ENCODE data around the gene HPSE. TPM values are rescaled to one million over a fixed set of nuclear protein-coding genes. Genes with fewer than 3 reads are reported as not detected.
"Not testable (repeated sequence)": the region's sequence is repeated elsewhere in the genome, so short reads cannot be mapped to it uniquely, and the experiment has no call there.

HPSE gene
- total RNA-seq, 1 donor from 2014 or later, result 5.7 TPM

DNA sequence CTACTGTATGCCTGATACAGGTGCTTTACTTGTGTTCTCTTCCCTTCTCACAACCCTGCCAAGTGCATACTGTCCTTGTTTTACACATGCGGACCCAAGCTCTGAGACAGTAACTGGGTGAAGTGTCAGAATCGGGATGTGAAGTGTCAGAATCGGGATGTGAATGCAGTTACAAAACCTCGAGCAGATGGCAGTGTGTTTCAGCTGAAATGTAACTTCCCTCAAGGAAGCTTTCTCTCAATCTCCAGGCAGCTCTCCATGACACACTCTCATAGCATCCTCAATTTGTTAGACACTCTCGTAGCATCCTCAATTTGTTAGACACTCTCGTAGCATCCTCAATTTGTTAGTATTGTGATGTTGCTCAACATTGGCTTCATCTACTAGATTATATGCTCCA, 1.1 kb upstream of the HPSE start:
- no peak for DNase-seq (ENCODE audit: low read depth, low spot score)

DNA sequence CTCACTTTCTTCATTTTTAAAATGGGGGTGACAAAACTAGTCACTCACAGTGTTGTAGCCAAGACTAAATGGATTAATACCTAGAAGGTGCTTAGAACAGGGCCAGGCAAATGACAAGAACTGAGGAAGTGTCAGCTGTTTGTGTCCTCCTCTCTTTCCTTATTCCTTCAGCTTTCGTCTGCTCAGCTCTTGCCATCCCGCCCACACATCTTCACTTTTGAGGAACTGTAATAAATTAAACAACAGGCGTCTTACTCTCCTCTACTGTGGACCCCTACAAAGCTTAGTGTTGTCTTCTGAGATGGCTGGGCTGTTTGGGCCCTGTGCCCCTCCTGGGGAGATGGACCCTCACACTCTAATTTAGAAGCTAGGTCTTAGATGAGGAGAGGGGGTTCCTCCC, 2.7 kb downstream of the HPSE start:
- no peak for DNase-seq (ENCODE audit: low read depth, low spot score)

DNA sequence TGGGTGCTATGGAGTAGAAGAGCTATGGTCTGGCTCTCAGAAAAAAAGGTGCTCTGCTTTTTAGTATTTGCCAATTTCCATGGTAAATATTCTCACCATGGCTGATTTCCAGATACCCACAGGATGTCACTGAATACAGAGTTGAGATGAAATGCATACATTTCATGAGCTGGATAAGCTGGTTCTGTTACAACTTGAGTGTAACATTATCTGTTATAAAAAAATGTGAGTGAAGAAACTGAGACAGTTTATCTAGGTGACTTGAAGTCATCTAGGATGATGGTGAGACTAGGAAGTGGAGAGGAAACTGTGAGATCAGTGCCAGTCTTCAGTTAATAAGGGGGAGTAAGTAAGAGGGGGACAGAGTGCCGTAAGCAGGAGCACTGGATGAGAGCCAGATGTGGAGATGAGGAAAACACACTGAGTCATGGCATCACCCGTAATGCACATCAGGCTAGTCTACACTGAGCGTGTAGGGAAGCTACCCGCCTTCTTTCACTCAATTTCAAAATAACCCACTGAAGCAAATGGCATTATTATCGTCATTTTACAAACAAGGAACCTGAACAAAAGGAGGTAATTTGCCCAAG, 5.0 kb downstream of the HPSE start:
- peak; percentile 39 for DNase-seq (ENCODE audit: low read depth, low spot score)

DNA sequence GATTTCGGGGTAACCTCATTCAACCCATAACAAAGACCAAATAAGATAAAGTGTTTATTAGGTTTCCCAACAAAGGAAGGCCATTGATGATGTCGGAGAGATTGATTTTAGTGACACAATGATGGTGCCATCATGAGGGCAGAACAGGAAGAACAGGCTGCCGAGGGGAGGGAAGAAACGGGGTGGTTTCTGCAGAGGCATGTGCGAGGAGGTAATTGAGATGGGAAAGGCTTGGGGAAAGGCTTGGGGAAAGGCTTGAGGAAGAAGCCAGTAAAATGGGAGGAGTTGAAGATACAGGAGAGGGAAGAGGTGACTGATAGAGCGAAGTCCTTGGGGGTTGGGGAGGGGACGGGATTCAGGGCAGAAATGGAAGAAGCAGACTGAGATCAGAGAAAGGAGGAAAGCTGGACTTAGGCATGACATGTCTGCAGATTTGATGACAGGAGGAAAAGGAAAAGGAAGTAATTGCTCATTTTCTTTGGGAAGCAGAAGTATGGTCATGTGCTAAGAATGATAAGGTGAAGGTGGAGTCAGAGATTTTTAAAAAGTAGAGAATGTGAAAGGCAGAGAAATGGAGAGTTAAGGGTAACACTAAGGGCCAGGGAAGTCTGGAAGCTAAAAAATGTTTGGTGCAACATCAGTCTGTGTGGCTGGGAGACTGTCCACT, 6.0 kb downstream of the HPSE start:
- DNase-seq (ENCODE audit: low read depth, low spot score), result no peak

DNA sequence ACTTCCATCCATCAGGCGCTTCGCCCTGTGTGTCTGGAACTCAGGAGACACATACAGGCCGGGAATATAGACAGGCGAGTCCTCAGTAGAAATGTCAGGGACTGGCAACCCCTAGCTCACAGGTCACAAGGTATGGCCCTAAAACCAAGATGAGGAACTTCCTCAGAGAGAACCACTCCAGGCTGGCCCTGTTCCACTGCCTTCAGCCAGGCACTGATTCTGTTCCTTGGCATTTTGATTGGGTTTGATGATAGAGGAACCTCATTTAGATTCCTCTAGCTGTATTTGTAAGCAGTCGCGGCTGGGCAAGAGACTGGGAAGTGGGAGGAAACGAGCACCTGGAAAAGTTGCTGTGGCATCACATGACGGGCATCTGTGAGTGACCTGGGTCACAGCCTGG, 8.1 kb downstream of the HPSE start:
- no peak for DNase-seq (ENCODE audit: low read depth, low spot score)

DNA sequence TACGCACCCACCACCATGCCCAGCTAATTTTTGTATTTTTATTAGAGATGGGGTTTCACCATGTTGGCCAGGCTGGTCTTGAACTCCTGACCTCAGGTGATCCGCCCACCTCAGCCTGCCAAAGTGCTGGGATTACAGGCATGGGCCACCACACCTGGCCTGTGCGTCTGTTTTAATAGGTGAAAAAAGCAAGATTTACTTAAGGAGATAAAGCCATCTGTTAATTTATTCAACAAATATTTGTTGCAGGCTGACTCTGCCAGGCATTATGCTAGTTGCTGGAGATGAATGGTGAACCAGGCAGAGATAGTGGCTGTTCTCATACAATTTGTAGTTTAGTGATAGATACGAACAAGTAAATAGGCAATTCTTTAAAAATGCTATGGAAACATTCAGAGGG, 9.3 kb downstream of the HPSE start:
- DNase-seq (ENCODE audit: low read depth, low spot score), result not testable (repeated sequence)

DNA sequence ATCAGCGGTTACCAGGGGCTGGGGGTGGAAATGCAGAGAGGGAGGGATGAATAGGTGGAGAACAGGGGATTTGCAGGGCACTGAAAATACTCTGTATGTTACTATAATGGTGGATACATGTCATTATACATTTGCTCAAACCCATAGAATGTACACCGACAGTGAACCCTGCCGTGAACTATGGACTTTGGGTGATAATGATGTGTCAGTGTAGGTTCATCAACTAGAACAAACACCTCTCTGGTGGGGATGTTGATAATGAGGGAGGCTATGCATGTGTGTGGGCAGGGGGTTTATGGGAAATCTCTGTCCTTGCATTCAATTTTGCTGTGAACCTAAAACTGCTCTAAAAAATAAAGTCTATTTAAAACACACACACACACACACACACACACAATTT, 11.5 kb downstream of the HPSE start:
- no peak for DNase-seq (ENCODE audit: low read depth, low spot score)

DNA sequence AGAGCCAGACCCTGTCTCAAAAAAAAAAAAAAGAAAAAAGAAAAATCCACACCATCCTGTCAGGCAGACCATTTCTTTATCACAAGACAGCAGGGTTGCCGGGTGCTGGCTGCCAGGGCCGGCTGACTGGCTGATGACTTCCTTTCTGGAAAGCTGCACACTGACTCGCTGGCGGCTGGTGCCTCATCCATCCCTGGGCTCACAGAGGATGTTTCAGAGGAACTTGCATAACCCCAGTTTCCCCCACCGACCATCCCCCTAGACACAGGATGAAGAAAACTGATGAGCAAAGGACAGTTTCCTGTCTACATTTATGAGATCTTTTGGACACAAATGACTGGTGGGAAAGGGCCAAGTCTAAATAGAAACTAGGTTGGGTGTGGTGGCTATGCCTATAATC, 14.1 kb downstream of the HPSE start:
- DNase-seq (ENCODE audit: low read depth, low spot score), result peak; percentile 78

DNA sequence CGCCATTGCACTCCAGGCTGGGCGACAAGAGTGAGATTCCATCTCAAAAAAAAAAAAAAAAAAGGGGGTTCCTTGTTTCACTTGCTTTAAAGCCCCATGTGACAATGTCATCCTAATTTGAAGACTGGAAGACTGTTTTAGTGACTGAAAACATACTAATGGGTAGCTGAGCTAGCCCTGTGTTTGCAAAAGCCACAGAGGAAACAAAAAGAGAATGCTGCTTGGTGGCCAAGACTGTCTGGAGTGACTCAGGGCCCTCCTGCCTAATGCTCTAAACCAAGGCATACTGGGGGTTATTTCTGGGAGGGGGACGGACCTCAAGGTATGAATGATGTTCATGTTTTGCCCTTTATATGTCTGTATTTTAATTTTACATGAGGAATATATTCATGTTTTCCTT, 16.0 kb downstream of the HPSE start:
- no peak for DNase-seq (ENCODE audit: low read depth, low spot score)

DNA sequence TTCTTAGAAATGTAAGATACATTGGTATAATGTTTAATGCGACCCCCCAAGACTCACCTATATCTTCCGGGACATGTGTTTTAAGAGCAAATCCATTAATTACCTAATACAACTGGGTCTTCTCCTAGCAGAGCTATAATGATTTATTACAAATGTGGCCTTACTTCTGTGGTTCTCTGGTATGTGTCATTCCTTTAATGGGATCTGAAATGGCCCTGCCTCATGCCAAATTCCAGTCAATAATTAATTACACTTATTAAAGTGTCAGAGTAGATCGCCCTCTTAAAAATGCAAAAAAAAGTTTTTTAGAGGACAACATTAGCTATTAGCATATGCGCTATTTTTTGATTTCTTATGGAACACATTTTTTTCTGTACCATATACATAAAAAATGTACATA, 17.0 kb downstream of the HPSE start:
- DNase-seq (ENCODE audit: low read depth, low spot score), result no peak

DNA sequence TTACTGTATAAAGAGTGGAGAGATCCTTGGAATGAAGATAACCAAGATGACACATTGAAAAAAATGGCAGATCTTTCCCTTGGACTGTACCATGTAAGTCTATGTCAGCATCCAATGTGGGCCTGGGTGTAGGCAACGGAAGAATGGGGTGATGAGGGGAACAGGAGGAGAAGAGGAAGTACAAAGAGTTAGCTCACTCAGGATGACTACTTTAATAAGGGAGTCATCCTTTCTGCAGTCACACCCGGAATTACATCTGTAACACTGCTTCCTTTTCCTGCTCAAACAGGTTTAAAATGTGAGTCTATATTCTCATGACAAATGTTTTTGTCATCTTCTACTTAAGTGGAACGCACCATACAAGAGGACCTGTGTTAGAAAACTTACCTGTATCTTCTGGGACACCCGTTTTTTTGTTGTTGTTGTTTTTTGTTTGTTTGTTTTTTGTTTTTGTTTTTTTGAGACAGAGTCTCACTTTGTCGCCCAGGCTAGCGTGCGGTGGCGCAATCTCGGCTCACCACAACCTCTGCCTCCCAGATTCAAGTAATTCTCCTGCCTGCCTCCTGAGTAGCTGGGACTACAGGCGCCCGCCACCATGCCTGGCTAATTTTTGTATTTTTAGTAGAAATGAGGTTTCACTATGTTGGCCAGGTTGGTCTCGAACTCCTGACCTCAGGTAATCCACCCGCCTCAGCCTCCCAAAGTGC, 18.0 kb downstream of the HPSE start:
- no peak for DNase-seq (ENCODE audit: low read depth, low spot score)

DNA sequence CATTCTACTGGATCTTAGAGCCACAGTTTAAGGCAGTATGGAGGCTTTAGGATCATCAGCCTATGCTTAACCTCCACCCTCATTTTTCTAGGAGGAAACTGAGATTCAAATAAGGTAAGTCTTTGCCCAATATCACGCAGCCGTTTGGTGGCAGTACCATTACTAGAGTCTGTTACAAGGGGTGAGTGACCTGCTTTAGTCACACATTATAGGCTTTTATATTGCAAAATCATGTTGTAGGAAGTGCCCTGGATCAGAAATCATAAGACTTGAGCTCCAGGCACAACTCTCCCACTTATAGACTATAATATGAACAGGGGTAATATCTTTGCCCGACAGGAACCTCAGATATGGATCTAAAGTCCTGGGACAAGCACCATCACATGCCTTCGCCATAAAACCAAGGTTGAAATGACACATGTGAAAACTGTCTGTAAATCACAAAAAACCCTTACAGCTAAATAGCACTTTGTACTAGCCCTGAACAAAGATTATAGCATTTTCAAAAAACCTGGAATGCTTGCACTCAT, 19.2 kb downstream of the HPSE start:
- no peak for DNase-seq (ENCODE audit: low read depth, low spot score)

DNA sequence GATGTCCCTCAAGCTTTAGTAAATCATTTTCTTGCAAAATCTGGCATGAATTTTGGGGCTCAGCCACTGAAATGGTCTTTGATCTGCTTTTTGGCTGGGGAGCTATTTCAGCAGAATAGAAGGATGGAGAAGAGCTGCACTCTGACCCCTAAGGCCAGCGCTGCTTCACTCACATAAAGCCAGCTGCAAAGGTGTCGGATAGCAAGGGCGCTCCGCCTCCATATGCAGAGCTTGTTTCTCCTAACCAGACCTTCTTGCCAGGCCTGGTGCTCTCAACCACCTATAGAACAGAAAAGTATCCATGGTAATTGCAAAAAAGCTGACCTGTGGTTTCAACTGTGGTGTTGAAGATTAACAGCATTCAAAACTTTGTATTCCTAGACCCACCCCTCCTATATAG, 26.0 kb downstream of the HPSE start:
- no peak for DNase-seq (ENCODE audit: low read depth, low spot score)

DNA sequence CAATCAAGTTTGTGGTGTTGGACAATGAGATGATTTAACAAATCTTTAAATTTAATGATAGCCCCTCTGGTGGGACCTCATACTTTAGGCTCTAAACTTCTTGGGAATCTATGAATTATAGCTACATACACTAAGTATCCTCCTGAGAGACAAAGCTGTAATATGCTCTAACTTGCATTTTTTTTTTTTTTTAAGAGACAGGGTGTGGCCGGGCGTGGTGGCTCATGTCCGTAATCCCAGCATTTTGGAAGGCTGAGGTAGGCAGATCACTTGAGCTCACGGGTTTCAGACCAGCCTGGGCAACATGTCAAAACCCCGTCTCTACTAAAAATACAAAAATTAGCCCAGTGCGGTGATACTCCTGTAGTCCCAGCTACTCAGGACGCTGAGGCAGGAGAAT, 26.7 kb downstream of the HPSE start:
- DNase-seq (ENCODE audit: low read depth, low spot score), result no peak

DNA sequence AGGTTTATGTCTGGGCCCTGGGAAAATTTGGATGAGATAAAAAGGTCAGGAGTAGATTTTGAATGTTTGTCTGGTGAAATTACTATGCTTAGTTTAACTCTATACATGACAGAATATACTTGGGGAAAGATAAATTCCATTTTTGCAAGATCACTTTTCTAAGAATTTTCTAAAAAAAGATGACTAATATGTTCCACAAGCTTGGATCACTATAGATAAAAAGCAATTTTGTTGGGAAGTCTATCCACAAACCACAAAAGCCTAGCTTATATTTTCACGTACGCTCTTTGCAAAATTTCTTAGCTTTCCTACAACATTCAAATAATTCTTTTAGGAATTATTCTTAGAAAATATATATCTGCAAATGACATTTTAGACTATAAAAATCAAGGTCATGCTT, 29.5 kb downstream of the HPSE start:
- no peak for DNase-seq (ENCODE audit: low read depth, low spot score)

DNA sequence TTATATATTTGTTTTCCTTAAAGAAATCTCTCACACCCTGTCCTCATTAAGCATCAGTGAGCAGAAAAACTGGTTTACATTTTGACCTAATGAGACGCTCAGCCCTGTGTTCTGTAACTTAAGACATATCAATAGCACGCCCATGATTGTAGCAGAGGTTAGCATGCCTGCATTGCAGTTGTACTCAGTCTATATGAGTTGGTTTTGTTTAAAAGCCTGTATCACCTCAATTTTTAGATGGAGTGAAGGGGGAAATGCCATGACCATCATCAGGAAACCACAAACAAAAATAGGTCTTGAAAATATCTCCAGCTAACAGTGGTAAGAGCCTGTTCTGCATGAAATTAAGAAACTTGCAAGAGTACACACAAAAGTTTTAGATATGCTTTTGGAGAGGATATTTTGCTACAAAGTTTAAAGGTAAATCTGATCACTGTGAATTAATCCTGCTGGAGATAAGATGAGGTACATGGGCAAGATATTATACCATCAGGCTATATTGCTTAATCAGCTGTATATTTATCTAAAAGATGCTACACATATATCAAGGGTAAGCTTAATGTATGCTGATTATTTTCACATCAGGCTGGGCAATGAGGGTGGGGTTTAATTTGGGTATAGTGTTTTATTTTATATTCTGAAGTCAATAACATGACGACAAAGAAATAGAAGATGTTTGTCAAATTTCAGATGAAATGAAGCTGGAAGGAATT, 36.9 kb downstream of the HPSE start:
- DNase-seq (ENCODE audit: low read depth, low spot score), result no peak

DNA sequence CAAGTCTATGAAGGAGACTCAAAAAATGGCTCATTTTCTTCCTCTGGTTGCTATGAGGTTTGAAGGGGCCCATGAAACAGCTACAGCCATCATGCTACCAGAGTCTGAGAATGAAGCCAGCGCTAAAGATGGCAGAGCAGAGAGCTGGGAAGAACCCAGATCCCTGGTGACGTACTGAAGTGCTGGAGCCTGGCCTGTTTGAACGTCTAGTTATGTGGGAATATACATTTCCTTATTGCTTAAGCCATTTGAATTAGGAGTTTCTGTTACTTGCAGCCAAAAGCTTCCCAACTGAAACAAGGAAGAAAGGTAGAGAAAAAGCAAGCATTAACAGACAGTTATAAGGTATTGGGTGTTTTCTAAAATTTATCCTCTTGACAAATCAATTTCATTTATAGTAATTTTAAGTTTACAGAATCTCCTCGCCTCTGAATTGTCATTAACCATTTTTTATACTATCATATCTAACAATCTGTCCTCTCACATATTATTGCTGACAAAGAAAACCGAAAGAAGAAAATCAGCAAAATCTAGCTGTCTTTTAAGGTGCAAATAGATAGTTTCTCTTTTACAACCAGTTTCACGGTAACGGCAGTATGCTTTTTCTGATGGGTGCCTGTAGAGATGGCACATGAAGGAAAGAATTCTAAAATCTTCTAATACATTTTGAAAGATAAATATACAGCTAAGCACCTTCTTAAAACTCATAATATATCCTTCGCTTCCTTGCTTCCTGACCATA, 41.2 kb downstream of the HPSE start:
- no peak for DNase-seq (ENCODE audit: low read depth, low spot score)

DNA sequence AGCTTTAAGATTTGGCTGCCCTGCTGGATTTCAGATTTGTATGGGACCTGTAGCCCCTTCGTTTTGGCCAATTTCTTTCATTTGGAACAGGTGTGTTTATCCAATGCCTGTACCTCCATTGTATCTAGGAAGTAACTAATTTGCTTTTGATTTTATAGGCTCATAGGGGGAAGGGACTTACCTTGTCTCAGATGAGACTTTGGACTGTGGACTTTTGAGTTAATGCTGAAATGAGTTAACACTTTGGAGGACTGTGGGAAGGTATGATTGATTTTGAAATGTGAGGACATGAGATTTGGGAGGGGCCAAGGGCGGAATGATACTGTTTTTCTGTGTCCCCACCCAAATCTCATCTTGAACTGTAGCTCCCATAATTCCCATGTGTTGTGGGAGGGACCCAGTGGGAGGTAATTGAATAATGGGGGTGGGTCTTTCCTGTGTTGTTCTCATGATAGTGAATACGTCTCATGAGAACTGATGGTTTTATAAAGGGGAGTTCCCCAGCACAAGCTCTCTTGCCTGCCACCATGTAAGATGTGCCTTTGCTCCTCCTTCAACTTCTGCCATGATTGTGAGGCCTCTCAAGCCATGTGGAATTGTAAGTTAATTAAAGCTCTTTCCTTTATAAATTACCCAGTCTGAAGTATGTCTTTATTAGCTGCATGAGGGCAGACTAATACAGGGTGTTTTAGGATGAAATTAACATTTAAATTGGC, 44.4 kb downstream of the HPSE start:
- not testable (repeated sequence) for DNase-seq (ENCODE audit: low read depth, low spot score)

DNA sequence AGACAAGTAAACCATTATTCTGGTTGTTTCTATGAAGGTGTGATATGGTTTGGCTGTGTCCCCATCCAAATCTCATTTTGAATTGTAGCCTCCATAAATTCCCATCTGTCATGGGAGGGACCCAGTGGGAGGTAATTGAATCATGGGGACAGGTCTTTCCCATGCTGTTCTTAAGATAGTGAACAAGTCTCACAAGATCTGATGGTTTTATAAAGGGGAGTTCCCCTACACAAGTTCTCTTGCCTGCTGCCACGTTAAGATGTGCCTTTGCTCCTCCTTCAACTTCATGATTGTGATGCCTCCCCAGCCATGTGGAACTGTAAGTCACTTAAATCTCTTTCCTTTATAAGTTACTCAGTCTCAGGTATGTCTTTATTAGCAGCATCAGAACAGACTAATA, 46.3 kb downstream of the HPSE start:
- not testable (repeated sequence) for DNase-seq (ENCODE audit: low read depth, low spot score)

DNA sequence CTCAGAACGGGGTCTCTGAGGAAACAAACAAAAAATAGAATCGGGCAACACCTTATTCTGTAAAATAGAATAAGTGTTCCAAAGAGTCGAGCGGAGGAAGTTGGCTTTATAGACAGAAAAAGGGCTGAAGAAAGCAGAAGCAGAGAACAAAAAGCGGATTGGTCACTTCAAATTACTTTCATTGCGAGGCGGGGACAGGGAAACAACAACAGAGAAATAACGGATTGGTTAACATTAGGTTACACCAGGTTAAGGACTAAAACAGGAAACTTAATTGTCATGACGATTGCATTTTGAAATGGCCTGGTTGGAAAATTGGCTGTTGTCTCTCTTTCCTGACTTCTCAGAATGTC, 49.6 kb downstream of the HPSE start:
- DNase-seq (ENCODE audit: low read depth, low spot score), result peak; percentile 17

Measured in pulmonary artery endothelial cell (primary cell).